Measurements from ENCODE around the gene HTRA3.

The HTRA3 gene

GRCh38 chr4:8316251-8316771 lies 46.8 kb downstream of the HTRA3 start:
- no peak for DNase-seq

- no peak for DNase-seq
Measured at GRCh38 chr4:8316911-8317351, 47.4 kb downstream of the HTRA3 start.

- DNase-seq: no peak
Measured at GRCh38 chr4:8317474-8317873, 47.9 kb downstream of the HTRA3 start.

GRCh38 chr4:8318509-8318908 lies 49.0 kb downstream of the HTRA3 start:
- DNase-seq: no peak

GRCh38 chr4:8319061-8319460 lies 49.5 kb downstream of the HTRA3 start:
- no peak for DNase-seq

GRCh38 chr4:8319731-8320385 lies 50.3 kb downstream of the HTRA3 start:
- no peak for DNase-seq

GRCh38 chr4:8320386-8320750 lies 50.8 kb downstream of the HTRA3 start:
- no peak for DNase-seq

- no peak for DNase-seq
Measured at GRCh38 chr4:8321220-8321619, 51.7 kb downstream of the HTRA3 start.

- no peak for DNase-seq
Measured at GRCh38 chr4:8321771-8322170, 52.2 kb downstream of the HTRA3 start.

- DNase-seq: no peak
Measured at GRCh38 chr4:8322794-8323704, 53.5 kb downstream of the HTRA3 start.

GRCh38 chr4:8323947-8324555 lies 54.5 kb downstream of the HTRA3 start:
- DNase-seq: no peak

- no peak for DNase-seq
Measured at GRCh38 chr4:8324640-8325239, 55.2 kb downstream of the HTRA3 start.

- DNase-seq: no peak
Measured at GRCh38 chr4:8325291-8325973, 55.9 kb downstream of the HTRA3 start.

GRCh38 chr4:8326206-8326605 lies 56.7 kb downstream of the HTRA3 start:
- no peak for DNase-seq

- no peak for DNase-seq
Measured at GRCh38 chr4:8328456-8328855, 58.9 kb downstream of the HTRA3 start.

GRCh38 chr4:8328866-8329559 lies 59.5 kb downstream of the HTRA3 start:
- no peak for DNase-seq

- no peak for DNase-seq
Measured at GRCh38 chr4:8329560-8329858, 60.0 kb downstream of the HTRA3 start.

- no peak for DNase-seq
Measured at GRCh38 chr4:8329859-8330761, 60.6 kb downstream of the HTRA3 start.

GRCh38 chr4:8330821-8331574 lies 61.4 kb downstream of the HTRA3 start:
- no peak for DNase-seq

- DNase-seq: no peak
Measured at GRCh38 chr4:8331575-8331955, 62.0 kb downstream of the HTRA3 start.
